ENCODE data around the gene RAB9A.

- TF ChIP-seq CTCF (IDR thresholded peaks at IDR 0.05): no peak
- no peak for TF ChIP-seq POLR2A (IDR thresholded peaks at IDR 0.05)
Observed at GRCh38 chrX:13692771-13693231, 3.9 kb downstream of the RAB9A start.

Measured in testis (tissue), 2 donors.